A549 (cell line): ENCODE measurements around the gene ITPRIP. TPM values are rescaled to one million over a fixed set of nuclear protein-coding genes. Genes with fewer than 3 reads are reported as not detected.
A peak's percentile ranks its signal among the peaks of the same experiment; 100 is the strongest.

Experiments used
- ATAC-seq, 2 experiments: fragments of 200-7000 bp in 1 of 2; fragments of >200 bp in 1 of 2; cut with Nextera tagmentation in 1 of 2; cut with Tn5 transposase in 1 of 2; 3 replicates each; pipeline versions ENCODE4 v1.8.0 to v1.9.1; 2018 to 2020; ENCODE audit warnings: mild to moderate bottlenecking in 1 of 2, moderate library complexity in 1 of 2
- CTCF ChIA-PET: fragments of 300-600 bp; sonication (Branson Sonifier 250); formaldehyde crosslinking; extraction: SDS; loops from one replicate; lab custom pipeline; 2021; ENCODE audit warnings: antibody characterized with exemption, inconsistent platforms; lab: Yijun Ruan, JAX
- POLR2A ChIA-PET: fragments of 350-600 bp; formaldehyde crosslinking; extraction: SDS; loops from one replicate; lab custom pipeline; 2021; ENCODE audit warnings: antibody characterized with exemption, inconsistent platforms; lab: Yijun Ruan, JAX
- DNase-seq, 2 experiments: peaks; one replicate each; pipeline versions ENCODE4 v3.0.0 to v3.0.0-alpha.2; 2011 to 2016; ENCODE audit warnings: low read depth in 1 of 2, low spot score in 1 of 2
- FAIRE-seq: peaks from 2 replicates; lab custom pipeline; 2011; peaks lifted over from hg19 to GRCh38; lab: Jason Lieb, UNC
- H3K27ac ChIP-seq, 2 experiments: fragments of >200 bp; sonication (Bioruptor Twin); formaldehyde crosslinking; 3 replicates each; pipeline ENCODE4 v1.5.1; 2016 to 2017
- H3K4me1 ChIP-seq: fragments of >200 bp; sonication (Bioruptor Twin); formaldehyde crosslinking; 3 replicates; pipeline ENCODE4 v1.6.1; 2016
- H3K4me2 ChIP-seq: fragments of >200 bp; sonication (Bioruptor Twin); formaldehyde crosslinking; 3 replicates; pipeline ENCODE4 v1.6.1; 2016
- H3K4me3 ChIP-seq: fragments of >200 bp; sonication (Bioruptor Twin); formaldehyde crosslinking; 3 replicates; pipeline ENCODE4 v1.5.1; 2016
- H3K9me3 ChIP-seq: fragments of >200 bp; sonication (Bioruptor Twin); formaldehyde crosslinking; 3 replicates; pipeline ENCODE4 v1.6.1; 2016
- CEBPB ChIP-seq, 2 experiments: fragments of >200 bp in 1 of 2; sonication (Bioruptor Twin) in 1 of 2; formaldehyde crosslinking in 1 of 2; IDR thresholded peaks; 2 replicates each; pipeline ENCODE4 v1.6.1; 2012 to 2016
- CHD2 ChIP-seq: fragments of 150-350 bp; IDR thresholded peaks from 2 replicates; pipeline ENCODE4 v1.6.1; 2014; ENCODE audit warnings: low read length; ENCODE audit not compliant: partially characterized antibody
- CTCF ChIP-seq: fragments of >200 bp; sonication (Bioruptor Twin); formaldehyde crosslinking; IDR thresholded peaks from 3 replicates; pipeline ENCODE4 v1.5.1; 2016
- ELK1 ChIP-seq: fragments of 150-350 bp; IDR thresholded peaks from 2 replicates; pipeline ENCODE4 v1.6.1; 2014; ENCODE audit warnings: low read depth, mild to moderate bottlenecking, low read length
- EP300 ChIP-seq, 2 experiments: fragments of >200 bp; sonication (Bioruptor Twin); formaldehyde crosslinking; IDR thresholded peaks; 2 replicates in 1 of 2; 3 replicates in 1 of 2; pipeline ENCODE4 v1.6.1; 2016 to 2017
- ESRRA ChIP-seq: fragments of 150-350 bp; IDR thresholded peaks from 2 replicates; pipeline ENCODE4 v1.6.1; 2014; ENCODE audit warnings: mild to moderate bottlenecking, low read length, borderline replicate concordance
- FOSL2 ChIP-seq, 2 experiments: fragments of 450-650 bp in 1 of 2; fragments of >200 bp in 1 of 2; sonication (Bioruptor Twin) in 1 of 2; formaldehyde crosslinking; IDR thresholded peaks; 2 replicates each; pipeline versions ENCODE4 v1.5.0 to v1.6.1; 2016 to 2020; ENCODE audit warnings: mild to moderate bottlenecking in 1 of 2, moderate library complexity in 1 of 2
- FOXS1 ChIP-seq: fragments of 250-450 bp; sonication (Bioruptor Pico); IDR thresholded peaks from 2 replicates; pipeline ENCODE4 v1.5.0; 2020; ENCODE audit warnings: mild to moderate bottlenecking, moderate library complexity
- HES2 ChIP-seq: fragments of >200 bp; sonication (Bioruptor Twin); formaldehyde crosslinking; IDR thresholded peaks from 2 replicates; pipeline ENCODE4 v1.6.1; 2016
- HEYL ChIP-seq: fragments of 250-450 bp; sonication (Bioruptor Pico); IDR thresholded peaks from 2 replicates; pipeline ENCODE4 v1.8.0; 2021; ENCODE audit warnings: mild to moderate bottlenecking, moderate library complexity
- HOXA7 ChIP-seq: fragments of 250-450 bp; sonication (Bioruptor Pico); IDR thresholded peaks from 2 replicates; pipeline ENCODE4 v1.5.0; 2020; ENCODE audit warnings: mild to moderate bottlenecking, moderate library complexity
- JUNB ChIP-seq: fragments of >200 bp; sonication (Bioruptor Twin); formaldehyde crosslinking; IDR thresholded peaks from 2 replicates; pipeline ENCODE4 v1.6.1; 2016
- KDM1A ChIP-seq: fragments of 200-600 bp; sonication (generic); IDR thresholded peaks from 2 replicates; pipeline ENCODE4 v1.6.1; 2016; ENCODE audit warnings: low read depth, mild to moderate bottlenecking
- KDM5A ChIP-seq: fragments of 200-600 bp; sonication (generic); IDR thresholded peaks from 2 replicates; pipeline ENCODE4 v1.6.1; 2016; ENCODE audit warnings: antibody characterized with exemption, mild to moderate bottlenecking
- MAFK ChIP-seq: fragments of 450-650 bp; IDR thresholded peaks from 2 replicates; pipeline ENCODE4 v1.6.1; 2014; ENCODE audit not compliant: partially characterized antibody
- NFE2L2 ChIP-seq: fragments of 150-350 bp; conservative IDR thresholded peaks from 2 replicates; pipeline ENCODE4 v1.6.1; 2014; ENCODE audit warnings: low read length
- NPAS2 ChIP-seq: fragments of 250-450 bp; sonication (Bioruptor Pico); IDR thresholded peaks from 2 replicates; pipeline ENCODE4 v1.8.0; 2022; ENCODE audit warnings: mild to moderate bottlenecking, moderate library complexity, borderline replicate concordance
- POLR2AphosphoS2 ChIP-seq: conservative IDR thresholded peaks from 2 replicates; pipeline ENCODE4 v1.6.1; 2012; ENCODE audit warnings: low read length, improper control_type of control experiment, inconsistent platforms
- RAD21 ChIP-seq, 2 experiments: fragments of >200 bp in 1 of 2; sonication (Bioruptor Twin) in 1 of 2; formaldehyde crosslinking in 1 of 2; IDR thresholded peaks in 1 of 2; conservative IDR thresholded peaks in 1 of 2; 2 replicates in 1 of 2; 3 replicates in 1 of 2; pipeline ENCODE4 v1.6.1; 2012 to 2018; ENCODE audit warnings: inconsistent platforms in 1 of 2
- RNF2 ChIP-seq: fragments of 200-600 bp; sonication (generic); IDR thresholded peaks from 2 replicates; pipeline ENCODE4 v1.6.1; 2016; ENCODE audit warnings: low read depth, mild to moderate bottlenecking, antibody characterized with exemption, moderate library complexity, borderline replicate concordance
- SMC3 ChIP-seq: fragments of >200 bp; sonication (Bioruptor Twin); formaldehyde crosslinking; IDR thresholded peaks from 3 replicates; pipeline ENCODE4 v1.6.1; 2018; ENCODE audit warnings: inconsistent platforms
- TFCP2L1 ChIP-seq: fragments of 250-450 bp; sonication (Bioruptor Pico); IDR thresholded peaks from 2 replicates; pipeline ENCODE4 v1.5.0; 2021; ENCODE audit warnings: mild to moderate bottlenecking
- ZC3H11A ChIP-seq: fragments of 450-650 bp; IDR thresholded peaks from 2 replicates; pipeline ENCODE4 v1.6.1; 2014; ENCODE audit warnings: antibody characterized with exemption, mild to moderate bottlenecking
- ZFP36 ChIP-seq: fragments of 450-650 bp; IDR thresholded peaks from 2 replicates; pipeline ENCODE4 v1.6.1; 2014; ENCODE audit warnings: borderline replicate concordance; ENCODE audit not compliant: partially characterized antibody
- WGBS: methylation state at CpG from one replicate; pipeline ENCODE4 v1.1.6; 2017; ENCODE audit errors: missing lambda C conversion rate; 5-methylcytosine and 5-hydroxymethylcytosine counted together
- polyA plus RNA-seq, 4 experiments: library from polyadenylated mRNA; depleted of rRNA in 3 of 4; stranded (reverse); fragments of >200 nt; fragmentation: RNase III in 1 of 4; extraction: RNeasy Plus Mini Kit Qiagen cat#74134 plus additional on column Dnase treatment in 1 of 4; gene quantifications; 2 replicates in 3 of 4; 3 replicates in 1 of 4; pipeline ENCODE4 v1.2.3, GENCODE V29; 2011 to 2017
- TF ChIP-seq, protein P1 (sequence below): IDR thresholded peaks from 2 replicates; pipeline ENCODE4 v1.6.1; 2012
- TF ChIP-seq, protein P2 (sequence below): fragments of 200-600 bp; sonication (generic); IDR thresholded peaks from 2 replicates; pipeline ENCODE4 v1.6.1; 2016; ENCODE audit warnings: antibody characterized with exemption, mild to moderate bottlenecking, moderate library complexity
- TF ChIP-seq, protein P3 (sequence below): IDR thresholded peaks from 2 replicates; pipeline ENCODE4 v1.6.1; 2012

The ITPRIP gene
- polyA plus RNA-seq, 2 of the 4 experiments (the other 2 are of a cell fraction), result 14.8 to 21.0 TPM

GRCh38 chr10:104350127-104350635 is 11.9 kb upstream of the ITPRIP start:
- DNase-seq (peak; percentile 62 to 68), FAIRE-seq (no peak), ATAC-seq (peak; percentile 73 to 80)
- Histone ChIP-seq H3K4me1 (peaks cover 20% of the 10 kb centered on the region), H3K9me3 (no peaks in the 10 kb centered on the region), H3K4me3 (no peak overlapping the region), H3K4me2 (peak overlapping the region; percentile 68), H3K27ac (peak overlapping the region; percentile 49 to 74)
- CTCF ChIA-PET, result interaction anchor here (0.6 to 13.2 kb wide), 29 partner anchors 11 to 332 kb away, joined by 3 to 339 read pairs (median 5); partner anchors contain the start of gene ITPRIP
- POLR2A ChIA-PET, result interaction anchor here (0.5 to 1.8 kb wide), 5 partner anchors 12 to 354 kb away, joined by 3 to 8 read pairs (median 4); partner anchors contain the start of genes GSTO2 and ITPRIP
- WGBS, result 34% methylated on average over 6 of the region's 6 CpGs
- no peak for TF ChIP-seq HEYL (CRISPR knock-in tag)
- TF ChIP-seq SMC3, result peak; percentile 86
- TF ChIP-seq MAFK, result peak; percentile 97
- 0 out of 2 replicates have a peak, but pooled peaks have one; percentile 18 for TF ChIP-seq ESRRA
- TF ChIP-seq RAD21 (conservative IDR thresholded peaks at IDR 0.05 in 1 of 2, IDR thresholded peaks at IDR 0.05 in 1 of 2), result peak; percentile 94 to 96
- no peak for TF ChIP-seq EP300 (IDR thresholded peaks at IDR 0.05)
- TF ChIP-seq CTCF, result peak; percentile 95

GRCh38 chr10:104349623-104350126 is 11.4 kb upstream of the ITPRIP start:
- POLR2A ChIA-PET, result interaction anchor here (0.5 to 1.8 kb wide), 4 partner anchors 11 to 354 kb away, joined by 3 to 8 read pairs (median 4); partner anchors contain the start of genes GSTO2 and ITPRIP
- CTCF ChIA-PET, result interaction anchor here (0.6 to 13.2 kb wide), 18 partner anchors 8 to 460 kb away, joined by 3 to 339 read pairs (median 11); partner anchors contain the start of gene ITPRIP
- FAIRE-seq (no peak), ATAC-seq (peak; percentile 15 to 41; a peak in 4 of 6 replicates), DNase-seq (peak in 1 of 2 experiments; percentile 64)
- H3K27ac ChIP-seq, result peak overlapping the region; percentile 49 to 74
- H3K4me3 ChIP-seq, result no peak overlapping the region
- H3K4me2 ChIP-seq, result peak overlapping the region; percentile 68
- no peaks in the 10 kb centered on the region for H3K9me3 ChIP-seq
- WGBS, result 22% methylated on average over 5 of the region's 5 CpGs
- H3K4me1 ChIP-seq, result peaks cover 20% of the 10 kb centered on the region
- TF ChIP-seq POLR2AphosphoS2, result no peak
- TF ChIP-seq, protein P1, sequence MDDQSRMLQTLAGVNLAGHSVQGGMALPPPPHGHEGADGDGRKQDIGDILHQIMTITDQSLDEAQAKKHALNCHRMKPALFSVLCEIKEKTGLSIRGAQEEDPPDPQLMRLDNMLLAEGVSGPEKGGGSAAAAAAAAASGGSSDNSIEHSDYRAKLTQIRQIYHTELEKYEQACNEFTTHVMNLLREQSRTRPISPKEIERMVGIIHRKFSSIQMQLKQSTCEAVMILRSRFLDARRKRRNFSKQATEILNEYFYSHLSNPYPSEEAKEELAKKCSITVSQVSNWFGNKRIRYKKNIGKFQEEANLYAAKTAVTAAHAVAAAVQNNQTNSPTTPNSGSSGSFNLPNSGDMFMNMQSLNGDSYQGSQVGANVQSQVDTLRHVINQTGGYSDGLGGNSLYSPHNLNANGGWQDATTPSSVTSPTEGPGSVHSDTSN, result no peak
- TF ChIP-seq CEBPB (IDR thresholded peaks at IDR 0.05), result peak; percentile 80 to 86
- no peak for TF ChIP-seq ZFP36
- no peak for TF ChIP-seq HES2
- no peak for TF ChIP-seq TFCP2L1
- TF ChIP-seq, protein P2, sequence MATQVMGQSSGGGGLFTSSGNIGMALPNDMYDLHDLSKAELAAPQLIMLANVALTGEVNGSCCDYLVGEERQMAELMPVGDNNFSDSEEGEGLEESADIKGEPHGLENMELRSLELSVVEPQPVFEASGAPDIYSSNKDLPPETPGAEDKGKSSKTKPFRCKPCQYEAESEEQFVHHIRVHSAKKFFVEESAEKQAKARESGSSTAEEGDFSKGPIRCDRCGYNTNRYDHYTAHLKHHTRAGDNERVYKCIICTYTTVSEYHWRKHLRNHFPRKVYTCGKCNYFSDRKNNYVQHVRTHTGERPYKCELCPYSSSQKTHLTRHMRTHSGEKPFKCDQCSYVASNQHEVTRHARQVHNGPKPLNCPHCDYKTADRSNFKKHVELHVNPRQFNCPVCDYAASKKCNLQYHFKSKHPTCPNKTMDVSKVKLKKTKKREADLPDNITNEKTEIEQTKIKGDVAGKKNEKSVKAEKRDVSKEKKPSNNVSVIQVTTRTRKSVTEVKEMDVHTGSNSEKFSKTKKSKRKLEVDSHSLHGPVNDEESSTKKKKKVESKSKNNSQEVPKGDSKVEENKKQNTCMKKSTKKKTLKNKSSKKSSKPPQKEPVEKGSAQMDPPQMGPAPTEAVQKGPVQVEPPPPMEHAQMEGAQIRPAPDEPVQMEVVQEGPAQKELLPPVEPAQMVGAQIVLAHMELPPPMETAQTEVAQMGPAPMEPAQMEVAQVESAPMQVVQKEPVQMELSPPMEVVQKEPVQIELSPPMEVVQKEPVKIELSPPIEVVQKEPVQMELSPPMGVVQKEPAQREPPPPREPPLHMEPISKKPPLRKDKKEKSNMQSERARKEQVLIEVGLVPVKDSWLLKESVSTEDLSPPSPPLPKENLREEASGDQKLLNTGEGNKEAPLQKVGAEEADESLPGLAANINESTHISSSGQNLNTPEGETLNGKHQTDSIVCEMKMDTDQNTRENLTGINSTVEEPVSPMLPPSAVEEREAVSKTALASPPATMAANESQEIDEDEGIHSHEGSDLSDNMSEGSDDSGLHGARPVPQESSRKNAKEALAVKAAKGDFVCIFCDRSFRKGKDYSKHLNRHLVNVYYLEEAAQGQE, result no peak
- TF ChIP-seq HOXA7, result no peak
- no peak for TF ChIP-seq JUNB
- TF ChIP-seq NFE2L2, result peak; percentile 37; the same call in 1 of the 2 replicates
- TF ChIP-seq RNF2, result no peak
- TF ChIP-seq ZC3H11A, result no peak
- TF ChIP-seq KDM1A, result no peak
- TF ChIP-seq ELK1, result no peak
- no peak for TF ChIP-seq SMC3
- no peak for TF ChIP-seq FOSL2 (IDR thresholded peaks at IDR 0.05)
- peak; percentile 52; the same call in 1 of the 2 replicates for TF ChIP-seq FOSL2 (CRISPR knock-in tag; IDR thresholded peaks at IDR 0.05)
- no peak for TF ChIP-seq FOXS1 (CRISPR knock-in tag)
- no peak for TF ChIP-seq MAFK
- TF ChIP-seq, protein P3, sequence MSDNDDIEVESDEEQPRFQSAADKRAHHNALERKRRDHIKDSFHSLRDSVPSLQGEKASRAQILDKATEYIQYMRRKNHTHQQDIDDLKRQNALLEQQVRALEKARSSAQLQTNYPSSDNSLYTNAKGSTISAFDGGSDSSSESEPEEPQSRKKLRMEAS, result no peak
- TF ChIP-seq NPAS2 (CRISPR knock-in tag), result no peak
- no peak for TF ChIP-seq CHD2
- no peak for TF ChIP-seq KDM5A
